ENCODE data around the gene ZRANB3. TPM values are rescaled to one million over a fixed set of nuclear protein-coding genes. Genes with fewer than 3 reads are reported as not detected.

Gene ZRANB3
- total RNA-seq, 1 donor from 2014 or later: 8.9 TPM

DNA sequence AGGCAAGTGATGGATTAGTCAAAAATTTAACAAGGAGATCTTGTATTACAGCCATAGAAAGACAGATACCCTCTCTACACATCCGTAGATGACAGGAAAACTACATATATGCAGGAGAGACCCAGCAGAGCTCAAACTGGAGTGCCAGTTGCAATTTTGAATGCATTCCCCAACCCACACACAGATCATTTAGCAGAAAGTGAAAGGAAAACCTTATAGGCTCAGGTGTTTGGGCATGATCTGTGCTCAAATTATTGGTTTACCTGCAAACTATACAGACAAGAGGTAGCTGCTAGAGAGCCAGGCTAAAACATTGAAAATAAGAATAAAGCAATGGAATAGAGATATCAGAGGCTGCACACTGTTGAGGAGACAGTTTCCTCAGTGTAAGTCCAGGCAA is 427.2 kb downstream of the ZRANB3 start:
- FAIRE-seq (no peak), DNase-seq (ENCODE audit: low read depth) (no peak)
- Histone ChIP-seq H4K20me1 (ENCODE audit: insufficient read depth, low read length) (peaks cover 11% of the 10 kb centered on the region), H3K4me3 (ENCODE audit: insufficient read depth, low read depth, low read length) (no peak overlapping the region), H3K4me1 (ENCODE audit: insufficient read depth, low read length) (no peaks in the 10 kb centered on the region), H3K27me3 (ENCODE audit: insufficient read depth, low read length) (no peaks in the 10 kb centered on the region), H3K9ac (ENCODE audit: low read length) (no peak overlapping the region), H3K4me2 (ENCODE audit: low read length) (no peak overlapping the region), H3K36me3 (ENCODE audit: insufficient read depth, low read length) (no peaks in the 10 kb centered on the region), H3K9me3 (ENCODE audit: insufficient read depth, low read depth, low read length) (no peaks in the 10 kb centered on the region), H3K27ac (ENCODE audit: low read depth, low read length) (no peak overlapping the region), H2AFZ (ENCODE audit: low read depth, low read length) (no peak overlapping the region), H3K79me2 (ENCODE audit: insufficient read depth, low read length) (peaks cover 18% of the 10 kb centered on the region)
- TF ChIP-seq, protein P1, sequence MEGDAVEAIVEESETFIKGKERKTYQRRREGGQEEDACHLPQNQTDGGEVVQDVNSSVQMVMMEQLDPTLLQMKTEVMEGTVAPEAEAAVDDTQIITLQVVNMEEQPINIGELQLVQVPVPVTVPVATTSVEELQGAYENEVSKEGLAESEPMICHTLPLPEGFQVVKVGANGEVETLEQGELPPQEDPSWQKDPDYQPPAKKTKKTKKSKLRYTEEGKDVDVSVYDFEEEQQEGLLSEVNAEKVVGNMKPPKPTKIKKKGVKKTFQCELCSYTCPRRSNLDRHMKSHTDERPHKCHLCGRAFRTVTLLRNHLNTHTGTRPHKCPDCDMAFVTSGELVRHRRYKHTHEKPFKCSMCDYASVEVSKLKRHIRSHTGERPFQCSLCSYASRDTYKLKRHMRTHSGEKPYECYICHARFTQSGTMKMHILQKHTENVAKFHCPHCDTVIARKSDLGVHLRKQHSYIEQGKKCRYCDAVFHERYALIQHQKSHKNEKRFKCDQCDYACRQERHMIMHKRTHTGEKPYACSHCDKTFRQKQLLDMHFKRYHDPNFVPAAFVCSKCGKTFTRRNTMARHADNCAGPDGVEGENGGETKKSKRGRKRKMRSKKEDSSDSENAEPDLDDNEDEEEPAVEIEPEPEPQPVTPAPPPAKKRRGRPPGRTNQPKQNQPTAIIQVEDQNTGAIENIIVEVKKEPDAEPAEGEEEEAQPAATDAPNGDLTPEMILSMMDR (IDR thresholded peaks at IDR 0.05; ENCODE audit: insufficient read depth, low read depth, low read length): no peak
- no peak for TF ChIP-seq EZH2 (IDR thresholded peaks at IDR 0.05; ENCODE audit: insufficient read depth, low read length)
- peaks cover 5% of the 10 kb centered on the region for H3K9me3 Mint-ChIP-seq (ENCODE audit: unreplicated experiment)
- H3K27me3 Mint-ChIP-seq (ENCODE audit: low read depth, unreplicated experiment): no peaks in the 10 kb centered on the region
- peaks cover 15% of the 10 kb centered on the region for H3K36me3 Mint-ChIP-seq (ENCODE audit: low read depth, unreplicated experiment)
- no peak overlapping the region for H3K27ac Mint-ChIP-seq (ENCODE audit: unreplicated experiment)
- no peak overlapping the region for H3K4me3 Mint-ChIP-seq (ENCODE audit: unreplicated experiment)
- H3K4me1 Mint-ChIP-seq (ENCODE audit: low read depth, unreplicated experiment): no peaks in the 10 kb centered on the region

DNA sequence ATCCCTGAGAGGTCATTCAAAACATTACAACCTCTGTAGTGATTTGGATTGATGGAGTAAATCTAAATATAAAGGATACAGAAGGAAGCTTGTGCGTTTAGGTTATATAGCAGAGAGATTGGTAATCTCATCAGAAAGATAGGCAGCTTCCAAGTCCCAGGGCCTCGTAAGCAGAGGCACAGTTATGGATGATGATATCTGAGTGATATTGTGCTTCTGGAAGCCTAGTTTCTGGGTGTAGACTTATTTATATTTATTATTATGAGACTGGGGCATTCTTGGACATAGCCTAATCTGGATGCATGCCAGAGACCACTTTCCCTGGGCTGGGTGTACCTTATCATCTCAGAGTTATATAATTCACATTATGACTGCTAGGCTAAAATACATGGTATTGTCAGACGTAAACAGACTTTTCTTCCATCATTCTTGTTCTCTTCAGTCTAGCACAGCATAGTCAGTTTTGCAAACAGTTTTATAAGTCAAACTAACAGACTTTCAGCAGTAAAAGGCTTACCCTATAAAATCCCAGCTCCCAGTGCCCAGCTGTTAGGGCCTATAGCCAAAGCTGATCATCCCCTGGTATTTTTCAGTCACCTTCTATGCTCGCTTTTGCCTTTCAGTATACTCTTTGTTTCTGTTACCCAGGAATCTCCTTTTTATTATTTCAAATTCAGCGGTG is 431.1 kb downstream of the ZRANB3 start:
- no peak overlapping the region for H3K27ac ChIP-seq (ENCODE audit: low read depth, low read length)
- Mint-ChIP-seq H3K4me3 (ENCODE audit: unreplicated experiment) (no peak overlapping the region), H3K27ac (ENCODE audit: unreplicated experiment) (no peak overlapping the region), H3K27me3 (ENCODE audit: low read depth, unreplicated experiment) (no peaks in the 10 kb centered on the region), H3K36me3 (ENCODE audit: low read depth, unreplicated experiment) (peaks cover 15% of the 10 kb centered on the region), H3K4me1 (ENCODE audit: low read depth, unreplicated experiment) (no peaks in the 10 kb centered on the region), H3K9me3 (ENCODE audit: unreplicated experiment) (peaks cover 2% of the 10 kb centered on the region)
- no peaks in the 10 kb centered on the region for H3K36me3 ChIP-seq (ENCODE audit: insufficient read depth, low read length)
- peaks cover 8% of the 10 kb centered on the region for H4K20me1 ChIP-seq (ENCODE audit: insufficient read depth, low read length)
- no peak for TF ChIP-seq EZH2 (IDR thresholded peaks at IDR 0.05; ENCODE audit: insufficient read depth, low read length)
- TF ChIP-seq, protein P1 (IDR thresholded peaks at IDR 0.05; ENCODE audit: insufficient read depth, low read depth, low read length): no peak
- no peak overlapping the region for H3K9ac ChIP-seq (ENCODE audit: low read length)
- H3K79me2 ChIP-seq (ENCODE audit: insufficient read depth, low read length): peaks cover 18% of the 10 kb centered on the region
- no peak overlapping the region for H3K4me2 ChIP-seq (ENCODE audit: low read length)
- H3K4me3 ChIP-seq (ENCODE audit: insufficient read depth, low read depth, low read length): no peak overlapping the region
- no peak overlapping the region for H2AFZ ChIP-seq (ENCODE audit: low read depth, low read length)
- H3K27me3 ChIP-seq (ENCODE audit: insufficient read depth, low read length): no peaks in the 10 kb centered on the region
- FAIRE-seq (no peak), DNase-seq (ENCODE audit: low read depth) (no peak)
- no peaks in the 10 kb centered on the region for H3K9me3 ChIP-seq (ENCODE audit: insufficient read depth, low read depth, low read length)
- no peaks in the 10 kb centered on the region for H3K4me1 ChIP-seq (ENCODE audit: insufficient read depth, low read length)

DNA sequence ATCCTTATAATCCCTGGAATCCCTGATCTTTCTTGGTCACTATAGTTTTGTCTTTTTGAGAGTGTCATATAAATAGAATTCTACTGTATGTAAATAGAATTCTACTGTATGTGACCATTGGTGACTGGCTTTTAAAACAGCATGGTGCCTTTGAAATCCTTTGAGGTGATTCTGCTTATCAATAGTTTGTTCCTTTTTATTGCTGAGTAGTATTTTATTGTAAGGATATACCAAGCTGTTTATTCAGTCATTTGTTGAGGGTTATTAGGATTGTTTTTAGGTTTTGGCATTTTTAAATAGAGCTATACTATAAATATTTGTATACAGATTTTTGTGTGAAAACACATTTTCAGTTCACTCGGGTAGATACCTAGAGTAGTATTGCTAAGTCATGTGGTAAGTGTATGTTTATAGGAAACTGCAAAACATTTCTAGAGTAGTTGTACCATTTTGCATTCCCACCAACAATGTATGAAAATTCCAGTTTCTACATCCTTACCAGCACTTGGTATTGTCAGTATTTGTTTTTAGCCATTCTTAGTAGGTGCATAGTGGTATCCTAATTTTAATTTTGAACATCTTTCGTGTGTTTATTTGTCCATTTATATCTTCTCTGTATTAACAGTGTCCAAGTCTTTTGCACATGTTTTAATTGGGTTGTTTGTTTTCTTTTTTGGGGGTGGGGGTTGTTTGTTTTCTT is 433.3 kb downstream of the ZRANB3 start:
- peaks cover 11% of the 10 kb centered on the region for H3K36me3 Mint-ChIP-seq (ENCODE audit: low read depth, unreplicated experiment)
- Histone ChIP-seq H3K4me3 (ENCODE audit: insufficient read depth, low read depth, low read length) (no peak overlapping the region), H3K79me2 (ENCODE audit: insufficient read depth, low read length) (peaks cover 18% of the 10 kb centered on the region), H4K20me1 (ENCODE audit: insufficient read depth, low read length) (peaks cover 8% of the 10 kb centered on the region), H3K9me3 (ENCODE audit: insufficient read depth, low read depth, low read length) (no peaks in the 10 kb centered on the region), H3K36me3 (ENCODE audit: insufficient read depth, low read length) (peaks cover 6% of the 10 kb centered on the region), H2AFZ (ENCODE audit: low read depth, low read length) (no peak overlapping the region), H3K4me2 (ENCODE audit: low read length) (no peak overlapping the region), H3K4me1 (ENCODE audit: insufficient read depth, low read length) (no peaks in the 10 kb centered on the region), H3K9ac (ENCODE audit: low read length) (no peak overlapping the region), H3K27me3 (ENCODE audit: insufficient read depth, low read length) (no peaks in the 10 kb centered on the region), H3K27ac (ENCODE audit: low read depth, low read length) (no peak overlapping the region)
- no peak for DNase-seq (ENCODE audit: low read depth)
- FAIRE-seq: no peak
- no peak overlapping the region for H3K4me3 Mint-ChIP-seq (ENCODE audit: unreplicated experiment)
- no peak overlapping the region for H3K27ac Mint-ChIP-seq (ENCODE audit: unreplicated experiment)
- H3K9me3 Mint-ChIP-seq (ENCODE audit: unreplicated experiment): peaks cover 2% of the 10 kb centered on the region
- H3K27me3 Mint-ChIP-seq (ENCODE audit: low read depth, unreplicated experiment): no peaks in the 10 kb centered on the region
- H3K4me1 Mint-ChIP-seq (ENCODE audit: low read depth, unreplicated experiment): no peaks in the 10 kb centered on the region
- TF ChIP-seq EZH2 (IDR thresholded peaks at IDR 0.05; ENCODE audit: insufficient read depth, low read length): no peak
- TF ChIP-seq, protein P1 (IDR thresholded peaks at IDR 0.05; ENCODE audit: insufficient read depth, low read depth, low read length): no peak
